Measurements from ENCODE around the gene PDYN. TPM values are rescaled to one million over a fixed set of nuclear protein-coding genes. Genes with fewer than 3 reads are reported as not detected.

Gene PDYN
- total RNA-seq, 4 donors from 2014 or later = not detected

DNA sequence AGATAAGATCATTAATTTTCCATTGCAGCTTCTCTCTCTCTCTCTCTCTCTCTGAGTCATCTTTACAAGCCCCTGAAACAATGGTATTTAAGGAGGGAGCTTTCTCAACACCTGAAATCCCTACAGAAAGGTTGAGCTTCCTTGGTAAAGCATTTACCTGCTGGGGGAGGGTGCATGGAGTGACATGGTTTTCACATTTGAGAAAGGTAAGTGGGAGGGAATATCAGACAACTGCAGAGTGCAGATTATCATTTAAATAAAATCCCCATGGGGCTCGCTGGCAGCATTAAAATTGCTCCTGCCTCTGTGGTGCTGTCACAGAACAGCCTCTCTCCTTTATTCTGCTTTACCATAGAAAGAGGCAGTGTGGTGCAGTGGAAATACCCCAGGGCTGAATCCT, 10.3 kb upstream of the PDYN start:
- TF ChIP-seq, protein P1, sequence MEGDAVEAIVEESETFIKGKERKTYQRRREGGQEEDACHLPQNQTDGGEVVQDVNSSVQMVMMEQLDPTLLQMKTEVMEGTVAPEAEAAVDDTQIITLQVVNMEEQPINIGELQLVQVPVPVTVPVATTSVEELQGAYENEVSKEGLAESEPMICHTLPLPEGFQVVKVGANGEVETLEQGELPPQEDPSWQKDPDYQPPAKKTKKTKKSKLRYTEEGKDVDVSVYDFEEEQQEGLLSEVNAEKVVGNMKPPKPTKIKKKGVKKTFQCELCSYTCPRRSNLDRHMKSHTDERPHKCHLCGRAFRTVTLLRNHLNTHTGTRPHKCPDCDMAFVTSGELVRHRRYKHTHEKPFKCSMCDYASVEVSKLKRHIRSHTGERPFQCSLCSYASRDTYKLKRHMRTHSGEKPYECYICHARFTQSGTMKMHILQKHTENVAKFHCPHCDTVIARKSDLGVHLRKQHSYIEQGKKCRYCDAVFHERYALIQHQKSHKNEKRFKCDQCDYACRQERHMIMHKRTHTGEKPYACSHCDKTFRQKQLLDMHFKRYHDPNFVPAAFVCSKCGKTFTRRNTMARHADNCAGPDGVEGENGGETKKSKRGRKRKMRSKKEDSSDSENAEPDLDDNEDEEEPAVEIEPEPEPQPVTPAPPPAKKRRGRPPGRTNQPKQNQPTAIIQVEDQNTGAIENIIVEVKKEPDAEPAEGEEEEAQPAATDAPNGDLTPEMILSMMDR (IDR thresholded peaks at IDR 0.05) = no peak
- ATAC-seq (ENCODE audit: low FRiP score) = no peak
- DNase-seq (ENCODE audit: low spot score) = no peak

DNA sequence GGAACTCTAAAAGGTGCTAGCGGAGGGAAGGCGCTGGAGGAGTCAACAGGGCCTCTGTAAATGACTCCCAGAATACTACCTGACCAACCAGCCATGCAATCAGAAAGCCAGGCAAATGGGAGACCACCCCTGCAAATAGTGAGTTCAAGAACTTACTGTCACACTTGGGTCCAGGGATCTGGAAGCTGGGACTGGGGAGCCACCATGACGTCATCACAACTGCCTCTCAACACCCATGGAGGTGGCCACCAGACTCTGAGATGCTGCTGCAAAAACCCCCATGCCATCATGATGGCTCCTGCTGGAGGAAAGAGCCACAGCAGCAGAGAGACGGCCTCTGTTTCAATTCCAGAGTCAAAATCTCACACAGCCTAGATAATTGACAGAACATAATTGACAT, 8.5 kb upstream of the PDYN start:
- ATAC-seq (ENCODE audit: low FRiP score) (no peak), DNase-seq (ENCODE audit: low spot score) (no peak)
- TF ChIP-seq, protein P1 (IDR thresholded peaks at IDR 0.05) = no peak

DNA sequence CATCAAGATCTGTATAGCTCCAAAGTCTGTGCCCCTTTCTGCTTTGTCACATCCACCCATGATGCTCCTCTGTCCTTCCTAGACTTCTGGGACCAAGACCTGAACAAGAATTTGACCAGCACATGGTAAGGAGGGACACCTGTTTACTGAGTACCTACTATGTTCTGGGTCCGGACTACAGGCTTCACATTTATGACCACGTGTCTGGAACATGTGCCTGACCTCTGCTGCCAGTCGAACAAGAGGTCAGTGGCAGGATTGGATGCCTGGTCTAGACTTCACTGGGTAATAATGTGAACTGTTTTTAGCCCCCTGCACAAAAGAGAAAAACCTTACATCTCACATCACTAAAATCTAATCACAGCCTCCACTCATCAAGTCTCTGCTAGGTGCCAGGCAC, 7.3 kb upstream of the PDYN start:
- no peak for ATAC-seq (ENCODE audit: low FRiP score)

DNA sequence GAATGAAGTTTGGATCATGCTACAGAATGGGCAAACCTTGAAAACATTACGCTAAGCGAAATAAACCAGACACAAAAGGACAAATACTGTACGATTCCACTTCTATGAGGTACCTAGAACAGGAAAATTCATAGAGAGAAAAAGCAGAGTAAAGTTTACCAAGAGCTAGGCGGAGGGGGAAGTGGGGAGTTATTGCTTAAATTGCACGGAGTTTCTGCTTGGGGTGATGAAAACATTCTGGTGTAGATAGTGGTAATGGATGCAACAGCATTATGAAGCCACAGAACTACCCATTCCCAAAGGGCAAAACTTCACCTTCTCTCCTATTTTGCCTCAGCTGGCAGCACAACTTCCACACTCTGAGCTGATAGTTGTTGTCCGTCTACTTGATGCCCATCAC, 6.4 kb upstream of the PDYN start:
- TF ChIP-seq, protein P1 (IDR thresholded peaks at IDR 0.05) = no peak
- no peak for ATAC-seq (ENCODE audit: low FRiP score)
- DNase-seq (ENCODE audit: low spot score) = no peak

More for the DNA sequence above, 7.3 kb upstream of the PDYN start:
- no peak for DNase-seq (ENCODE audit: low spot score)
- TF ChIP-seq, protein P1 (IDR thresholded peaks at IDR 0.05) = no peak

DNA sequence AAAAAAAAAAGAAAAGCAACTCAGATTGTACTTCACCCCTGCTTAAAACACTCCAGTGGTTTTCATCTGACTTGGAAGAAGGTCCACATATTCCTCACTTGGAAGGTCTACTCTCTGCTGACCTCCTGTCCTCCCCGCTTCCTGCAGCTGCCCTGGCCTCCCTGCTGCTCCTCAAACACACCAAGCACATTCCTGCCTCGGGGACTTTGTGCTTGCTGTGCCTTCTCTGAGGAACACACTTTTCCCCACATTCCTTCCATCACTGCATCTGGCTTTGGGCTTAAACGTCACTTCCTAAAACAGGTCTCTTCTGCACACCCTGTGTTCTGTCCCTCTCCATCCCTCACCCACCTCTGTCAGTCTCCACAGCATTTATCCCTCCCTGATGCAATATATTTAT, 4.9 kb upstream of the PDYN start:
- no peak for DNase-seq (ENCODE audit: low spot score)
- TF ChIP-seq, protein P1 (IDR thresholded peaks at IDR 0.05) = no peak
- no peak for ATAC-seq (ENCODE audit: low FRiP score)

DNA sequence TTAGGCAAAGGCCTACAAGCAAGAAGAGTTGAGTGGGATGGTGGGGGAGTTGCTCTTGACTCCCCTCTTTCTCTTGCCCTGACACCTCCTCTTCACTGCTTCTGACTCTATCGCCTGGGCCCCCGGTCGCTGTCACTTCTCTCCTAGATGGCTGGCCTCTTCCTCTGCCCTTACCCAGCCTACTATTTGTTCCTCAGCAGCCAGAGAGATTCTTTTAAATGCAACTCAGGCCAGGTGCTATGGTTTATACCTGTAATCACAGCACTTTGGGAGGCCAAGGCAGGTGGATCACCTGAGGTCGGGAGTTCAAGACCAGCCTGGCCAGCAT, 4.3 kb upstream of the PDYN start:
- DNase-seq (ENCODE audit: low spot score) (no peak), ATAC-seq (ENCODE audit: low FRiP score) (no peak)
- TF ChIP-seq, protein P1 (IDR thresholded peaks at IDR 0.05) = no peak

DNA sequence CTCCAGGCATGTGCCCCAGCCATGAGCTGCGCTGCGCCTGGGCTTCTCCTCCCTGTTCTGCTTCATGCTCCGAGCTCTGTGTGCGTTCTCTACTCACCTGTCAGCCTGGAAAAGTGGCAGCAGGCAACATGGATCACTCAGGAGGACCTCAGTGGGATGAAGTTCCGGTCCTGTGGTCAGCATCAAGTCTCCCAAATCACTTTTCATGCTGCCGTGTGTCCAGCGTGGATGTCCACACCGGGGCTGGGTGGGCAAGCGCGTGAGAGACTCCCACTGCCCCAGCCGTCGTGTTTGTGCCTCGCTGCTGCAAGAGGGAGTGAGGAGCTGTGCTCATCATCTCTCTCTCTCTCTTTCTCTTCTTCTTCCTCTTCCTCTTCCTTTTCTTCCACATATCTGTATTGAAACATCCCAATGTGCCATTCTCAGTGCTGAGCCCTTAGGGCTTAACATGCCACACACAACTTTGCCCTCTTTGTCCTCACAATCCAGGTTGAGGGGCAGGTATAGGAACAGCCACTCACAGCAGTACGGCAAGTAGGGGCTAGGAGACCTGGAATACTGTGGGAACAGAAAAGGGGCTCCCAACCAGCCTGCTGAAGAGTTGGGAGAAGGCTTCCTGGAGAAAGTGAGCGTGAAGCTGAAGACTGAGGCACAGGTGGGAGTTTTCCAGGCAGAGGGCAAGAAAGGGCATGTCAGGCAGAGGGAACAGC, 3.8 kb upstream of the PDYN start:
- TF ChIP-seq, protein P1 (IDR thresholded peaks at IDR 0.05) = no peak
- no peak for DNase-seq (ENCODE audit: low spot score)
- ATAC-seq (ENCODE audit: low FRiP score) = no peak

All from omental fat pad (tissue), 4 donors.